NCI-H2227 (cell line): ENCODE measurements around the gene CCPG1.
"Not testable (repeated sequence)": the region's sequence is repeated elsewhere in the genome, so short reads cannot be mapped to it uniquely, and the experiment has no call there.

Source experiments
- DNase-seq: peaks from one replicate; lab custom pipeline; 2025; ENCODE audit not compliant: unreplicated experiment; lab: John Stamatoyannopoulos, UW

The CCPG1 gene, protein sequence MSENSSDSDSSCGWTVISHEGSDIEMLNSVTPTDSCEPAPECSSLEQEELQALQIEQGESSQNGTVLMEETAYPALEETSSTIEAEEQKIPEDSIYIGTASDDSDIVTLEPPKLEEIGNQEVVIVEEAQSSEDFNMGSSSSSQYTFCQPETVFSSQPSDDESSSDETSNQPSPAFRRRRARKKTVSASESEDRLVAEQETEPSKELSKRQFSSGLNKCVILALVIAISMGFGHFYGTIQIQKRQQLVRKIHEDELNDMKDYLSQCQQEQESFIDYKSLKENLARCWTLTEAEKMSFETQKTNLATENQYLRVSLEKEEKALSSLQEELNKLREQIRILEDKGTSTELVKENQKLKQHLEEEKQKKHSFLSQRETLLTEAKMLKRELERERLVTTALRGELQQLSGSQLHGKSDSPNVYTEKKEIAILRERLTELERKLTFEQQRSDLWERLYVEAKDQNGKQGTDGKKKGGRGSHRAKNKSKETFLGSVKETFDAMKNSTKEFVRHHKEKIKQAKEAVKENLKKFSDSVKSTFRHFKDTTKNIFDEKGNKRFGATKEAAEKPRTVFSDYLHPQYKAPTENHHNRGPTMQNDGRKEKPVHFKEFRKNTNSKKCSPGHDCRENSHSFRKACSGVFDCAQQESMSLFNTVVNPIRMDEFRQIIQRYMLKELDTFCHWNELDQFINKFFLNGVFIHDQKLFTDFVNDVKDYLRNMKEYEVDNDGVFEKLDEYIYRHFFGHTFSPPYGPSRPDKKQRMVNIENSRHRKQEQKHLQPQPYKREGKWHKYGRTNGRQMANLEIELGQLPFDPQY

DNA sequence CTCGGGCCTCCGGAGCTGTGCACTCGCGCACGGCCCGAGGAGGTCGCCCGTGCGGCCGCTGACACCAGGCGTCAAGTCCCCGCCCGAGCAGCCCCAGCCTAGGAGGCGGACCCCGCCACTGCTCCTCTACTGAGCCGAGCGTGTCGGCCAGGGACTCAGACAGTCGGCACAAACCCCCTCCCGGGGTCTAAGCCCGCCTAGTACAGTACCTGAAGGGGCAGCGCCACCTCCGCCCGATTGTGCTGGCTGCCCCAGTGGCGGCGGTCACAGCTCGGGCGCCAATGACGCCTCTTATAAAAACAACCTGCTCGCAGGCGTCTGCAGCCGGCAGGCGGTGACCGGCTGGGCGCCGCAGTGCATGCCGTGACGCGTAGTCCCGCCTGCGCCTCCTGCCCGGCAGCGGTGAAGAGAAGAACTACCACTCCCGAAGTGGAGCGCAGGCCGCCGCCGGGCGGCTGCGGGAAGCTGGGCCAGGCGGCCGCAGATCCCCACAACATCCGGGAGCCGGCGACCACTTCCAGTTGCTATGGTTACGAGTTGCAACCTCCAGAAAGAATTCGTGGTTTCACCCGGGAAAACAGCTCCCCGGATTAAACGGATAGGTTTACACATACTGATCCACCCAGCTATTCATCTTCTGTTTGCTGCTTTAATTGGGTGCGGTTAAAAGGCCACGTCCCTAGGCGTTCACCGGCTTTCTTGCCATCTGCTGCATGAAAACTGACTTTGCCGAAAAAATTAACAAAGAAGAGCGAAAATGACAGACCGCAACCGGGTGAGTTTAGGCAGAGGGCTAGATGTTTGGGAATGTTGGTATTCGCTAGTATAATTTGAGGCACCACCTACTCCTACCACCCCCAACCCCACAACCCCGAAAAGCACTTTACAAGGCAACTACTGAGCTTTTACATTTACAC, at the start of gene CCPG1, which contains the start of gene PIERCE2:
Gene CCPG1 (minus strand): TSS at position 348 of the 917 bp plus-strand sequence. CDS start 18,935 bp downstream, outside the sequence.
Gene PIERCE2 (plus strand): TSS at position 484 of the 917 bp plus-strand sequence. CDS start 274 bp downstream, at position 758.
- DNase-seq: peak; percentile 95

DNA sequence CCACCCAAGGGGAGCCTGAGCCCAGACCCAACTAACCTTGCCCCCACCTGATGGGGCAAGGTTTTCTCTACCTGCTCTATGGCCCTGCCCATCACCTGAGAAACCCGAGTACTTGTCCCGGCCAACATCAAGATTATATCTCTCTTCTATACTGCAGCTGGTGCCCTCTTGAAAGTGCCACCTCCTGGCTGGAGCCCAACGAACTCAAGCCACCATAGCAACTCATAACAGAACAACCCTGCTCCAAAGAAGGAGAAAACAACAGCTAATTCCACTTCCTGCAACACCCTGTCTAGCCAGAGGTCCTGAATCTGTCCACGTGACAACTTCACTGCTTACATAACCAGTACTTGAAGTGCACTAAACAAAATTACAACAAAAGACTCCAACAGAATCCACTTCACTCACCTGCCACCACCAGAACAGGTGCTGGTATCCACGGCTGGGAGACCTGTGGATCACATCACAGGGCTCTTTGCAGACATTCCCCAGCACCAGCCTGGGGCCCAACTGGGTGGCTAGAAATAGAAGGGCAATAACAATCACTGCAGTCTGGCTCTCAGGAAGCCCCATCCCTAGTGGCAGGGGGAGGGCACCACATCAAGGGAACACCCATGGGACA, 49.4 kb upstream of the CCPG1 start:
- no peak for DNase-seq

DNA sequence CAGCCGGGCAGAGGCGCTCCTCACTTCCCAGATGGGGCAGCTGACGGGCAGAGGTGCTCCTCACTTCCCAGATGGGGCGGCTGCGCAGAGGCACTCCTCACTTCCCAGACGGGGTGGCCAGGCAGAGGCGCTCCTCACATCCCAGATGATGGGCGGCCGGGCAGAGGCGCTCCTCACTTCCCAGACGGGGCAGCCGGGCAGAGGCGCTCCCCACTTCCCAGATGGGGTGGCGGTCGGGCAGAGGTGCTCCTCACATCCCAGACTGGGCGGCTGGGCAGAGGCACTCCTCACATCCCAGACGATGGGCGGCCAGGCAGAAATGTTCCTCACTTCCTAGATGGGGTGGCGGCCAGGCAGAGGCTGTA, 38.9 kb upstream of the CCPG1 start:
- DNase-seq: not testable (repeated sequence)

DNA sequence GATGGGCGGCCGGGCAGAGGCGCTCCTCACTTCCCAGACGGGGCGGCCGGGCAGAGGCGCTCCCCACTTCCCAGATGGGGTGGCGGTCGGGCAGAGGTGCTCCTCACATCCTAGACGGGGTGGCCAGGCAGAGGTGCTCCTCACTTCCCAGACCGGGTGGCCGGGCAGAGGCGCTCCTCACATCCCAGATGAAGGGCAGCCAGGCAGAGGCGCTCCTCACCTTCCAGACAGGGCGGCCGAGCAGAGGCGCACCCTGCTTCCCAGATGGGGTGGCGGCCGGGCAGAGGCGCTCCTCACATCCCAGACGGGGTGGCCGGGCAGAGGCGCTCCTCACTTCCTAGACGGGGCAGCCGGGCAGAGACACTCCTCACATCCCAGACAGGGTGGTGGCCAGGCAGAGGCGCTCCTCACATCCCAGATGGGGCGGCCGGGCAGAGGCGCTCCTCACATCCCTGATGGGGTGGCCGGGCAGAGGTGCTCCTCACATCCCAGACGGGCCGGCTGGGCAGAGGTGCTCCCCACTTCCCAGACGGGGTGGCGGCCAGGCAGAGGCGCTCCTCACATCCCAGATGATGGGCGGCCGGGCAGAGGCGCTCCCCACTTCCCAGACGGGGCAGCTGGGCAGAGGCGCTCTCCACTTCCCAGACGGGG, 38.3 kb upstream of the CCPG1 start:
- not testable (repeated sequence) for DNase-seq

DNA sequence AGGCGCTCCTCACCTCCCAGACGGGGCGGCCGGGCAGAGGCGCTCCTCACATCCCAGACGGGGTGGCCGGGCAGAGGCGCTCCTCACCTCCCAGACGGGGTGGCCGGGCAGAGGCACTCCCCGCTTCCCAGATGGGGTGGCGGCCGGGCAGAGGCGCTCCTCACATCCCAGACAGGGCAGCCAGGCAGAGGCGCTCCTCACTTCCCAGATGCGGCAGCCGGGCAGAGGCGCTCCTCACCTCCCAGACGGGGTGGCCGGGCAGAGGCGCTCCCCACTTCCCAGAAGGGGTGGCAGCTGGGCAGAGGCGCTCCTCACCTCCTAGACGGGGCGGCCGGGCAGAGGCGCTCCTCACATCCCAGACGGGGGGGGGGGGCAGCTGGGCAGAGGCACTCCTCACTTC, 37.8 kb upstream of the CCPG1 start:
- not testable (repeated sequence) for DNase-seq

DNA sequence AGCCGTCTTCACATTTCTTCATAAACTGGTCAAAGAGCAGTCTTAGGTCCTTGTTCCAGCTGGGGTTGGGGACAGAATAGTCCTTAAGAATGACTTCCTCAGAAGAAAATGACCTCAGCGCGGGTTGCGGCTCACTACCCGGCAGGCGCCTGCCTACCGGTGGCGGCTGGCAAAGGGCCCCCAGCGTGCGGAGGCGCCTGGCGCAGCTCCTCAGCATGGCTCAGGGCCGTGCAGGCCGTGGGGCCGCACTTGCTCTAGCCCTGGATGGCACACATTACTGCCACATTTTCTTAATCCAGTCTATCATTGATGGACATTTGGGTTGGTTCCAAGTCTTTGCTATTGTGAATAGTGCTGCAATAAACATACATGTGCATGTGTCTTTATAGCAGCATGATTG, 35.0 kb upstream of the CCPG1 start:
- DNase-seq: not testable (repeated sequence)

DNA sequence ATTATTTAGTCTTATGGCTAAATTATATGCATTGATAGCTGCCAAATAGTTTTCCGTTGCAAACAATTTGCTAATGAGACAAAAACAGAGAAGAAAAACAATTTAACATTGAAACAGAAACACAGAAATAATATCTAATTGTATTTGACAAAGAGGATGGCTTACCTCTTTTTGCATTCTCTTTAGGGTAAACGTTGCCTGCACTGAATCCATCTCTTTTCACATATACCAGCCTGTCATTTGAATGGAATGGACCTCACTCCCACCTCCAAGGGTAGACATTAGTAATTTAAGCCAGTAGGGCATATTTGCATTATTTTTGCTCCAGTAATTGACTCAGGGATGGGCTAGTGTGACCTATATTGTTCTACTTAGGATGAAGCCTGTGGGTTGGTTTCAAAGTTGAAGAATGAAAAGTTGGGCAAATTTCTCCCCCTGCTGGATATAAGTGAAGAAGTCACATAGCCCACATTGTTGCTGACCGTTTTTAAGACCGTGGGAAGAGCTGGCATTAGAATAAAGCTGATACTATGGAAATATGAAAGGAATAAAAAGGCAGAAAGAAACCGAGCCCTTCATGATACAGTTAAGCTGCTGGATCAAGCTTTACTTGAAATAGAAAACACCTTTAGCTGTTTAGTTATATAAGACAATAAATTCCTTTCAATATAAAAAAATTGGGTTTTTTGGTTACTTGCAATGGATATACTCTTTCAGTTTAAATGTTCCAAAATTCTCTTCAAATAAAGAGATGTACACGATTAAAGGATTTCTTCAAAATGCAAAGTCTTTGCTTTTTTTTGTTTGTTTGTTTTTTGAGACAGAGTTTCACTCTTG, 27.0 kb upstream of the CCPG1 start:
- peak; percentile 32 for DNase-seq

DNA sequence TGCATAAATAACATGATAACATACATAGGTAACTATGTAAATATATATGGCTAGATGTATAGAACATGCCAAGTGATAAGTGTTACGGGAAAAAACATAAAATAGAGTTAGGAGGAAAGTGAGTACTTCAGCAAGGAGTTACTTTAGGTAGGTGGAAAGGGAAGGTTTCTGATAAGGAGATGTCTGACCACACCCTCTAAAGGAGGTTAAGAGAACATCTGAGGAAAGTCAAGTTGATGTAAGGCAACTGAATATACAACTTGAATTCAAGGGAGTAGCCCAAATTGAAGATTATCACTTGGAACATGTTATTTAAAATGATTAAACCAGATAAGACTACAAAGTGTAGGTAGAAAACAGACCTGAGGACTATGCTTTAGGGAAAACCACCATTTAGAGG, 13.9 kb upstream of the CCPG1 start:
- DNase-seq: no peak

DNA sequence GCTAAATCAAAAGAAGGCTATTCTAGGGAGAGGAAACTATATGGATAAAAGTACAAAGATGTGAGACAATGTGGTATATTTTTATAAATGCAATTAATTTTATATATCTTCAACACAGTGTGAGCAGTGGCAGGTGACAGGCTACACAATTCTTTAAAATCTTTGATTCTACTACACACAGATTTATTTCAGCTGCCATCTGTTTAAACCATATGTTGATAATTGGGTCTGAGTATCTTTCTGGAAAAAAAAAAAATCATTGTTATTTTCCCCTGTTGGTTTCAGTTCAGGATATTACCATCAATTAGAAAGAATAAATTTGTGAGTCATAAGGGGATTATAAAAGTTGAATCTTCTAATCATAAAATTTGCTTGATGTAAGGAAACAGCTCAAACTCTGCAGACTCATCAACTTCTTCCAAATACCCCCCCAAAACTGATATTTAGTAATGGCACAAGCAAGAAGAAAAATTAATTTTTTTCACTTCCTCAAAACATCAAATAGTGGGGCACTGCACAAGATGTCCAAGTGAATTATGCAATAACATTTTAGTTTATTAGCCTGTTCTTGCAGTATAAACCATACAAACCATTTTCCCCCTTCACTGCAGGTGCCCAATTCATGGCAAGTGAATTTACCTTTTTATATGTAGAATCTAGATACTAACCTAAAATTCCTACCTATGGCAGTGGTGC, 12.2 kb upstream of the CCPG1 start:
- no peak for DNase-seq

DNA sequence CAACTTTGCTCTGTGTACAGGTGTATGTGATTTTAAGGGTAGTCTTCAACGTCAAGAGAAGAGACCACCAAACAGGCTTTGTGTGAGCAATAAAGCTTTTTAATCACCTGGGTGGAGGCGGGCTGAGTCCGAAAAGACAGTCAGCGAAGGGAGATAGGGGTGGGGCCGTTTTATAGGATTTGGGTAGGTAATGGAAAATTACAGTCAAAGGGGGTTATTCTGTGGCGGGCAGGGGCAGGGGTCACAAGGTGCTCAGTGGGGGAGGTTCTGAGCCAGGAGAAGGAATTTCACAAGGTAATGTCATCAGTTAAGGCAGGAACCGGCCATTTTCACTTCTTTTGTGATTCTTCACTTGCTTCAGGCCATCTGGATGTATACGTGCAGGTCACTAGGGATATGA, 9.5 kb upstream of the CCPG1 start:
- not testable (repeated sequence) for DNase-seq

DNA sequence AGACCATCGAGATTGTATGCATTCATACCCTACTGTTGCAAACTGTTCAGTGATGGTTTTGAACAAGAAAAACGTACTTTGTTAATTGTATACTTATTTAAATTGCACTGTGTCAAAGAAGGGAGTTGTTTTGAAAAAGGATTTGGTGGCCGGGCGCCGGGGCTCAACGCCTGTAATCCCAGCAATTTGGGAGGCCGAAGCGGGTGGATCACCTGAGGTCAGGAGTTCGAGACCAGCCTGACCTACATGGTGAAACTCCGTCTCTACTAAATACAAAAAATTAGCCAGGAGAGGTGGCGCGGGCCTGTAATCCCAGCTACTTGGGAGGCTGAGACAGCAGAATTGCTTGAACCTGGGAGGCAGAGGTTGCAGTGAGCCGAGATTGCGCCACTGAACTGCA, 817 bp upstream of the CCPG1 start:
- not testable (repeated sequence) for DNase-seq

DNA sequence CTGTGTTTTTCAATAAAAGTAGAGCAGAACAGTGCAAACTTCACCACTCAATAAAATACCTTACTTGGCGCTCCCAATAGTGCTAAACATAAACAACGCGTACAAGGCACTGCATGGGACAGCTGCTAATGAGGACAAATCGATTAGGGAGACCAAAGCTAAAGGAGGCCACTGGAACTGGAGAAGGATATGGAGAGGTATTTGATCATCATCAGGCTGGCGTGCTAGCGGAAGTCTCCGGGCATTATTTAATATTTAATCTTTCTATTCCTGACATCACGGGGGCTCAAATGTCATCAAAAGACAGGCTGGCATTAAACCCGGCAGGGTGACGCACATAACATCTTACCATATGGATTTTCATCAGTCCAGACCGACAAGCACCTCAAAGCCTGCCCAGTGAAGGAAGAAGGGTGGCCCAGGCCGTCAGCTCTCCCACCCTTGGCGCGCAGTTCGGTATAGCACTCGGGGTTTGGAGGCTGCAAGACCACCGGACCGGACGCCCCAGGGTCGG, 604 bp downstream of the CCPG1 start:
- peak; percentile 52 for DNase-seq

DNA sequence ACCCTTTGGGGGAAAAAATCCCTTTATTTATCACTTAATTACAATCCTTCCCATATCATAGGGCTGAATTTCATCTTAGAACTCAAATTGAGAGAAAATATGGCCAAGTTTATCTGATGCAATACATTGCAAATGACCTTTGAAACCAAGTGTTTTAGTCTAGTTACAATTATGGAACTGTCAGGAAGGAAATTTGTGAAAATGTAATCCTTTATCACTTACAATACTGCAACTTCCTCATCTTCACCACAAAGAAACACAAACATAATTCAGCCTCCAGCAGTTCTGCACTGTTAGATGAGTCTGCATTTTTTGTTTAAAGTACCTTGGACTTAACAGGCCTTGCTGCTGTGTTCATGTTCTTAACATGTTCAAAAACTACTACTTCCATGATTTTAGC, 4.6 kb downstream of the CCPG1 start:
- no peak for DNase-seq

DNA sequence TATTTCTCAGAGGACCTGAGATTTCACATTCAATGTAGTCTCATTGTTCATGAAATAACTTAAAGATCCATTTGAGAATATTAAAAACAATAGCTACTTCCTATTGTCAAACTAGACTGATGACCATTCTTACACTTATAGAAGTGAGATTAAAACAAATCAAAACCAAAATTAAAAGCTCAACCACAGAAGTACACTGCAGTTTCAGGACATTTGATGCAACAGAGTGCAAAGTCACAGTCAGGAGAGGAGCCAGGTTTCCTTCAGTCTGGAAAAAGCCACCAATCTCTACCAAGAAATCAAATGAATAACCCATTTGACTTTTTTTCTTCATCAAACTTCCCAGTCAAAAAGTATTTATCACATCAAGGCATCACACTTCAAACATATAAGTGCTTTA, 5.5 kb downstream of the CCPG1 start:
- no peak for DNase-seq

DNA sequence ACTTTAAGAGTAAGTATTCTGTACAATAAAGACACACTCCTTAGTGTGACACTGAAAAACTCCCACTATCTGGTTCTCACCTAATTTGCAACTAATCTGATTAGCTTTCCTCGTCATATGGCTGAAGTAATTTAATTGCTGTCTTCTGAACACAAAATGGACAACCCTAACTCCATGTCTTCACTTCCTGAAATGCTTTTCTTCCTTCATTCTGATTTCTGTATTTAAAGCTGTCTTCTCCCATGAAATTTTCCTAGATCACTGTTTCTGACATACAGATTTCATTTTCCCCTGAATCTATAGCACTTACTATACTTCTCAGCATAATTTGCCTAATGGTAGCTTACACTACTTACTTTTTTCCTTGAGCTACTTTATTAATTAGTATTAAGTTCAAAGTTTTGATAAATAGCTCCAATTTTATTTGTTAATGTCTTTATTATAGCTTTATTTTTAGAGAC, 6.3 kb downstream of the CCPG1 start:
- no peak for DNase-seq

DNA sequence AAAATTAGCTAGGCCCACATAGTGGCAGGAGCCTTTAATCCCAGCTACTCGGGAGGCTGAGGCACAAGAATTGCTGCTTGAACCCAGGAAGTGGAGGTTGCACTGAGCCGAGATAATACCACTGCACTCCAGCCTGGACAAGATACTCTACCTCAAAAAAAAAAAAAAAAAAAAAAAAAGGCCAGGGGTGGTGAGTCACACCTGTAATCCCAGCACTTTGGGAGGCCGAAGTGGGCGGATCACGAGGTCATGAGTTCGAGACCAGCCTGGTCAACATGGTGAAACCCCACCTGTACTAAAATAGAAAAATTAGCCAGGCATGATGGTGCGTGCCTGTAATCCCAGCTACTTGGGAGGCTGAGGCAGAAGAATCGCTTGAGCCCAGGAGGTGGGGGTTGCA, 8.1 kb downstream of the CCPG1 start:
- DNase-seq: not testable (repeated sequence)

DNA sequence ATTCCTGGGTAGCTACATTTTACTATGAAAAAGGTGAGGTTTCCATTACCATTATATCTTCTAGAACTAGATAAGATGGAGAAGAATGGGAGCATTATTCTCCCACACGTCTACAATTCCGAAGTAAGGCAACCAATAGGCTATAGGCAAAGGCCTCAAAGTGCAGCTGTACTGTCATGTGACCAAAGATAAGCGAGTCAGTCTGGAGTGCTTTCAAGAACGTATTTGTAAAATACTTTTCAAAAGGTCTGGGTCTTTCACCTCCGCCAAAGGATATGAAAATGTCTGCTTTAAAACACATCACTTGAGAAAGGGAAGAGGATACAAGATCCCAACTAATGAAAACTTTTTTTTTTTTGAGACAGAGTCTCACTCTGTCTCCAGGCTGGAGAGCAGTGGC, 9.9 kb downstream of the CCPG1 start:
- no peak for DNase-seq

DNA sequence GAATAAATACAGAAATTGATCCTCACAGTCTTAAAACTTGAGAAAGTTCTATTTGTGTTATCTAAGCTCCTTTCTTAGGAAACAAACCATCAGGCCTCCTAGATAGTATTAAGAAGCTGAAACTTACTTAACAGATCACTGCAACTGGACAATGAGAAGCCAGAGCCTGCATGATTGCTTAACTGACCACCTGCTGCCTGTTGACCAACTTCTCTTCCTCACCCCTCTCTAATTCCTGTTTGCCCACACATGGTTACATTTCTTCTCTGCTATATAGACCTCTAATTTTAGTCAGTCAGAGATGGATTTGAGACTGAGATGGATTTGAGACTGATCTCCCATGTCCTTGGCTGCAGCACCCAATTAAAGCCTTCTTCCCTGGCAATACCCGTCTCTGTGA, 13.5 kb downstream of the CCPG1 start:
- no peak for DNase-seq
